ENCODE results near the gene KDR.

The KDR gene

GRCh38 chr4:55079451-55080173, 45.8 kb downstream of the KDR start:
- no peak for DNase-seq (ENCODE audit: low read depth)

- no peak for DNase-seq (ENCODE audit: low read depth)
These were observed 46.4 kb downstream of the KDR start for GRCh38 chr4:55078987-55079386.

- no peak for DNase-seq (ENCODE audit: low read depth)
These were observed 47.8 kb downstream of the KDR start for GRCh38 chr4:55077577-55077976.

DNA sequence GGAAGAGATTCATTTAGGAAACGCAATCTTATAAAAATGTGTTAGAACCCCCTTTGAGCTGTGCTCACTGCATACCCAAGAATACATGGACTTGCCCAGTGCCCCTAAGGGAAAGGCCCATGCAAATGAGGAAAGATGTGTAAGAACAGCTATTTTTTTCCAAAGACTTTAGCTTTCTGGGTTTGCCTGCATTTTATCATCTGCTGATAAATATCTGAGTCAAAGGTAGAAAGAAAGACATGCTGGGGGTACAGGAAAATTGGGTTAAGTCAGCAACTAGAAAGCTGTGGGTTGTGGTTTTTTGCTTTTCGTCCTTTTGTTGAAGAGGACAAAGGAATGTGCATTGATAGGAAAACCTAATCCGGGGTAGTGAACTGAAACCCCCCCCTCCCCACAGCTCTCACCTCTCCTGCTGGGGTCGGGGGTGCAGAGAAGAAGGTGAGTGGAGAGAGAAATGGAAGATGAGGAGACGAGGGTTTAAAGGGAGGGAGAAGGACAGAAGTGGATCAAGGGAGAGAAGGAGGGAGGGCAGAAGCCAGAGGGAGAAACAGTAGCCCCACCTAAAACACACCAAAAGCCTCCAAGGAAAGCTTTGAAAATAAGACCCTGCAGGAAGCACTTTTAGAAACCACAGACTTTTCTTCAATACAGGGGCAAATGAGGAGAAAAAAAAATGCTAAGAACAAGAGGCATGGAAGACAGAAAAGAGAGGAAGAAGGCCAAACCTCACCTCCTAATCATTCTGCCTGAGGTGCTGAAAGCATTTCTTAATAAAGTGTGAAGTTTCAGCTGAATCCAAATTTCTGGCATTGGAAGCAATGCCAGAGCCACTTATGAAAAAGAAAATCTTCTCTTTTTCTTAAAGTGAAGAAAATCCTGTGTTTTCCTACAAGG, 49.3 kb downstream of the KDR start:
- DNase-seq (ENCODE audit: low read depth) = no peak

GRCh38 chr4:55075376-55075775, 50.0 kb downstream of the KDR start:
- no peak for DNase-seq (ENCODE audit: low read depth)

DNA sequence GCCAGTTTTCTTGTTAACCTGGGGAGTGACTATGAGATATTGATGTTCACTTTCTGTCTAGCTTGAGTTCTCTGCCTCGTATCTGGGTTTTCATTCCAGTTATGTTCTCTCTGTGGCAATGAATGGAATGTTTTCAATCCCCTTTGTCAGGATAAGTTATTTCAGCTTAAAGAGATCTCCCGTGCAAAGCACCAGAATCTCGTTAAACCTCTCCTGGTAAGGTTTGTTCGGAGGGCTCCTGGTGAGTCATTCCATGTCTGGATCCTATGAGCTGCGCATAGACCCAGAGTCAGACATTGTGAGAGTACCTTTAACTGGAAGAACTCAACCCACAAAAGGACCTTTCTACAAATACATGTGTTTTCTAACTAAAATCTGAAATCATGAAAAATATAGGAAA, 51.0 kb downstream of the KDR start:
- DNase-seq (ENCODE audit: low read depth) = no peak

- DNase-seq (ENCODE audit: low read depth) = no peak
These were observed 53.4 kb downstream of the KDR start for GRCh38 chr4:55071951-55072350.

- no peak for DNase-seq (ENCODE audit: low read depth)
These were observed 56.1 kb downstream of the KDR start for GRCh38 chr4:55069248-55069647.

DNA sequence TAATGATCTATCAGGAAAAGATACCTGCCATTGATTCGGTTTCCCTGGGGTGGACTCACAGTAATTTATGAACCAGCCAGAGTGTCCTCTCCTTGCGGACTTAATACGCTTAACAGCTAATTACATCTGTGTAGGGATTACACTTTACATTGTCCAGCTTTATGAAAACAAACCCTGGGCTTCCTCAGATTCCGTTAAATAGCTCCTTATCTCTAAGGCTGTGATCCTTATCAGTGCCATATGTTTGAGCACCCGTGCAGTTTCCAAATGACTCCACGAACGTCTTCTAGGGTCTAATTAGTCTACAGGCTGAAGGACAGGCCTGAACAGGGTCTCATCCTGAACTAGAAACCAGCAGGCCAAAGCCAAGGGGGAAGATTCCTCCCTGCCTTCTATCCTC, 56.9 kb downstream of the KDR start:
- no peak for DNase-seq (ENCODE audit: low read depth)

DNA sequence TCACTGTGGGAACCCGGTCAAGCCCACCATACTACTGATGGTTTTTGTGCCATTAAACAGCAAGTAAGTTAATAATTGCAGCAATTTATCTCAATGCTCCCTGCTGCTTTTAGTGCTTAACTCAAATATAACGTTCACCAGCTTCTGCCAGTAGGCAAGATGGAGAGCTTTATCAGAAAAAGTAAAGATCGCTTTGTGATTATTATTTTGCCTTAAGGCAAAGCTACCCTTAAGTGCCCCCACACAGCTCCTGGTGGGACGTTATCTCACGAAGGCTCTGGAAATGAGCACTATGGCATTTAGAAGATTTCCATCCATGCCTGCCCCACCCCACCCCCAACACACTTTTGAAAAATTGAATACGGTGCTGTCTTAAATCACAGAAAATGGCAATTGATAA, 59.4 kb downstream of the KDR start:
- no peak for DNase-seq (ENCODE audit: low read depth)

- DNase-seq (ENCODE audit: low read depth) = no peak
These were observed 69.9 kb downstream of the KDR start for GRCh38 chr4:55055529-55055928.

DNA sequence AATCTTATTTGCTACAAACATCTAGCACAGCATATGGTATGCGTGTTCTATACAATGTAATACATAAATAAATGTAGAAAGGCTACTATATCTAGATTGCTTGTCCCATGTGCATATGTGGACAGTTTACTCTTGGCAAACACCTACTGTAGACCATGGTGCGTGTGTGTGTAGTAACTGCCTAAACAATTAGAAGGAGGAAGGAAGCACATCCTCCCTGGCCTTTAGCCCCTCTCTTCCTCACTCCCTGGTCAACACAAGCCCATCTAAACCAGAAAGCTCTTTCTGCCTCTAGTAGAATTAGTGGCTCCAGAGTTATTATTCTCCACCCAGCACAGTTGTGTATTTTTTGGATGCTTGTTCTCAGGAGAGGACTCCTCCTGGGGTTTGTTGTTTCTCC, 73.9 kb downstream of the KDR start:
- no peak for DNase-seq (ENCODE audit: low read depth)

DNA sequence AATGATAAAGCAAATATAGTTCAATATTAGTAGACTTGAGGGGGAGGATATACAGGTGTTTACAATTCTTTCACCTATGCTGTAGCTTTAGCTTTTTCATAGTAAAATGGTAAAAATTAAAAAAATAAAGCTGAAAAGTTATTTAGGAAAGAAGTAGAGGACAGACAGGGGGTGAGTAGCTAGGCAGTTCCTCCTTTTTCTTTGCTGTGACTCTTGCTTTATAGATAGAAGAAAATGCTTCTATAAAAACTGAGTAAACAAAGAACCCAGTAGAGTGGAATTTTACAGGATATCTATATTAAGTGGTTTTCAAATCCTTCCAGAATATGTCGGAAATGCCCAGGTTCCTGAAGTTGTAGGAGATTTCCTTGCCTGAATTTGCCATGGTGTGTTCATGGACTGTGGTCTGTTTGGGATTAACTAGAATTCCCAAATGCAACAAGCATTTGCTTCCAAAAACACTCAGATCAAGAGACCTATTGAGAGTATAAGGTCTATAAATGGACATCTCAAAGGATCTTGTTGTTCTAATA, 74.9 kb downstream of the KDR start:
- DNase-seq (ENCODE audit: low read depth) = no peak

DNA sequence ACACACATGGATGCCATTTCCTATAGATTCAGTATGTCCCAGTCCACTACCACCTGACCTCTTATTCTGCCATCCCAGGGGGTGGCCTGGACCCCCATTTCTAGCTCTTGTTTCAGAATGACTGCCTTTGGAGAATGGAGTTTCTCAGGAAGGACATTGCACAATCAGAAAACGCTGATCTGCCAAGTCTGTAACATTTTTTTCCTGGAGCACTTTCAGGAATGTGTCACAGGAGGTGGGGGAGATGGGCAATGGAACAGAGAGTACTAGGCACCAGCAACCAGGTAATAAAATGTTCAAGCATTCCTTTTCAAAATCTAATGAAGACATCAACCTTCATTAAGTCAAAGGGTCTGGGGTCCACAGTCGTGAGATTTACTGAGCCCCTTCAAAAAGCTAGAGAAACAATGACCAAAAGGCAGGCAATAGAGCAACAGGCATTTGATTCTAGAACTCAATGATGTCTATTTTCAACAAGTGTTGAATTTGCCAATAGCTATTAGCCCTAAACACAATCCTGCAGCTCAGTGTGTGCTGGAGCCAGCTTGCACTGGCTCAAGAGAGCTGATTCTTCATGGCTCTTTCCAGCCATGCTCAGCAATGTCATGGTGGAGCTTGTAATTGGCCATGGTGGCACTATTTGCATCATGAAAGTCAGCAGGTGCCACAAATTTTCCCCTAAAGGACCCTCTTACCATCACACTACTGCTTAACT, 87.1 kb downstream of the KDR start:
- no peak for DNase-seq (ENCODE audit: low read depth)

- no peak for DNase-seq (ENCODE audit: low read depth)
These were observed 87.7 kb downstream of the KDR start for GRCh38 chr4:55037728-55038127.

GRCh38 chr4:55036405-55036804, 89.0 kb downstream of the KDR start:
- no peak for DNase-seq (ENCODE audit: low read depth)

DNA sequence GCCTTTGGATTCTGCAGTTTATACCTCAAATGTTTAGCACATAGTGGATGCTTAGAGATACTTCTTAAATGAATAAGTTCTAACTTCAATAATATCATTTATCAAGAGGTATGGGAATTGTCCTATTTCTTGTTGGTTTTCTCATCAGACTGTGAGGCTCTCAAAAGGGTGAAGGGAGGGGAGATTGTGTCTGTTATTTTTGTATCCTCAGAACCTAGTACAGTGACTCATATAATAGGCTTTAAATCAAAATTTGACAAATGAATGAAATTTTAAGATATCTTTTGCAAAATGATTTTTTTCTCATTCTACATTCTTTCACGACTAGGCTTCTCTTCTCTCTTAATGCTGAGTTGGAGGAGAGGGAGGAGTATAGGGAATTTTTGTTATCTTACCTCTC, 89.5 kb downstream of the KDR start:
- DNase-seq (ENCODE audit: low read depth) = no peak

DNA sequence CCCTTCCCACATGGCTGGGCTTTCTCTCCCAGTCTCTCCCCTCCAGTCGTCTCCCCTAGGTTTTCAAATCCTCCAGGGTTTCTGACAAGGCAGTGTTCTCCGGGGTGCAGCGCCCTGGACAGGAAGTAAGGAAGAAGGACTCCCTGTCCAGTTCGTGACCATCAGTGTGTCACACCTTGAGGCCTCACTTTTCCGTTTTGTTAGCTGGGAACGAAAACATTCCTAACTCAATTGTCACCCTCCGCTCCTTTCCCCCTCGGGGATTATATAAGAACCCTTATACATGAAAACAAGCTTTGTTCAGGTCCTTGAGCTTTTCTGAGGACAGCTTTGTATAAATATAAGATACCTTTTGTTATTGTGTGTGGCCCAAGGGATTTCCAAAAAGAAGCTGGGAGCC, 92.1 kb downstream of the KDR start:
- no peak for DNase-seq (ENCODE audit: low read depth)

- DNase-seq (ENCODE audit: low read depth) = no peak
These were observed 92.6 kb downstream of the KDR start for GRCh38 chr4:55032788-55033187.

DNA sequence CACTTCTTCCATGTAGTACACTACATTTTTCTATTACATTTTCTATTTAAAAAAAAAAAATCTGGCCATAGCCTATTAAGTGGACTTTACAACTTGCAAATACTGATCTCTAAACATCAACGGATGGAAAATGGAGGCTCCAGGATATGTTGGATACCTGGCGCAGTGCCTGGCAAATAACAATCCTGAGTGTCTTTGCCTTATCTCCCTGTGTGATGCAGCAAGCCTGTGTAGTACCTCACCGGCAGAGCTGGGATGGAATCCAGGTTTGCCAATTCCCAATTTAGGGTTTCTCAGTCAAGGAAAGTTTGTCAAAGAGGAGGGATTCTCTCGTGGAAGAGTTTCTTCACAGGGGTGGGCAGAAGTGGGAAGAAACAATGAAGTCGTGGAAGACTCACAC, 93.2 kb downstream of the KDR start:
- DNase-seq (ENCODE audit: low read depth) = no peak

DNA sequence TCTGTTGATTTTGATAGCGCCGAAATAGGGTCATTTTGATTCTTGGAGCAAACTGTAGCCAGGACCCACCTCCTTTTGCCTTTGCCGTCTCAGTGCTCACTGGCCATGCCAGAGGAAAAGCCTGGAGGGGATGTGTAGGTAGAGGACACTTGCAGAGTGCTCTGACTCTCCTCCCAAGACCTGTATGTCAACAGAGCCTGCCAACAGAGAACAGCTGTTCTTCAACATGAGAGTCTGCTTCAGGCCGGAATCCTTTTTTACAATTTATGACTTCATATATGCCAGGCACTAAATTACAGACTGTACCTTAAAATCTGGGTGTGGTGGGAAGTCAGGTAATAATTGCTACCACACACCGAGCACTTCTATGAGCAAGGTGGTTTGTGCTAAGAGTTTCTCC, 94.2 kb downstream of the KDR start:
- DNase-seq (ENCODE audit: low read depth) = no peak

- no peak for DNase-seq (ENCODE audit: low read depth)
These were observed 94.8 kb downstream of the KDR start for GRCh38 chr4:55030589-55030988.
